ENCODE data around the gene ATP10A.

The ATP10A gene

GRCh38 chr15:25675396-25675795, 187.7 kb downstream of the ATP10A start:
- DNase-seq (ENCODE audit: low spot score) = no peak
- no peak for TF ChIP-seq CTCF (IDR thresholded peaks at IDR 0.05; ENCODE audit: extremely low read depth, missing control alignments)

GRCh38 chr15:25674913-25675312, 188.2 kb downstream of the ATP10A start:
- no peak for DNase-seq (ENCODE audit: low spot score)
- TF ChIP-seq CTCF (IDR thresholded peaks at IDR 0.05; ENCODE audit: extremely low read depth, missing control alignments) = no peak

GRCh38 chr15:25673972-25674371, 189.2 kb downstream of the ATP10A start:
- TF ChIP-seq CTCF (IDR thresholded peaks at IDR 0.05; ENCODE audit: extremely low read depth, missing control alignments) = no peak
- DNase-seq (ENCODE audit: low spot score) = no peak

GRCh38 chr15:25673351-25673750, 189.8 kb downstream of the ATP10A start:
- no peak for TF ChIP-seq CTCF (IDR thresholded peaks at IDR 0.05; ENCODE audit: extremely low read depth, missing control alignments)
- no peak for DNase-seq (ENCODE audit: low spot score)

GRCh38 chr15:25671132-25671531, 192.0 kb downstream of the ATP10A start:
- no peak for TF ChIP-seq CTCF (IDR thresholded peaks at IDR 0.05; ENCODE audit: extremely low read depth, missing control alignments)
- DNase-seq (ENCODE audit: low spot score) = no peak

GRCh38 chr15:25670621-25671020, 192.5 kb downstream of the ATP10A start:
- no peak for DNase-seq (ENCODE audit: low spot score)
- TF ChIP-seq CTCF (IDR thresholded peaks at IDR 0.05; ENCODE audit: extremely low read depth, missing control alignments) = no peak

- no peak for DNase-seq (ENCODE audit: low spot score)
- TF ChIP-seq CTCF (IDR thresholded peaks at IDR 0.05; ENCODE audit: extremely low read depth, missing control alignments) = no peak
These were observed 193.0 kb downstream of the ATP10A start for GRCh38 chr15:25670025-25670554.
